ENCODE results near the gene KMT2A.
"Not testable (repeated sequence)": the region's sequence is repeated elsewhere in the genome, so short reads cannot be mapped to it uniquely, and the experiment has no call there.

The KMT2A gene

DNA sequence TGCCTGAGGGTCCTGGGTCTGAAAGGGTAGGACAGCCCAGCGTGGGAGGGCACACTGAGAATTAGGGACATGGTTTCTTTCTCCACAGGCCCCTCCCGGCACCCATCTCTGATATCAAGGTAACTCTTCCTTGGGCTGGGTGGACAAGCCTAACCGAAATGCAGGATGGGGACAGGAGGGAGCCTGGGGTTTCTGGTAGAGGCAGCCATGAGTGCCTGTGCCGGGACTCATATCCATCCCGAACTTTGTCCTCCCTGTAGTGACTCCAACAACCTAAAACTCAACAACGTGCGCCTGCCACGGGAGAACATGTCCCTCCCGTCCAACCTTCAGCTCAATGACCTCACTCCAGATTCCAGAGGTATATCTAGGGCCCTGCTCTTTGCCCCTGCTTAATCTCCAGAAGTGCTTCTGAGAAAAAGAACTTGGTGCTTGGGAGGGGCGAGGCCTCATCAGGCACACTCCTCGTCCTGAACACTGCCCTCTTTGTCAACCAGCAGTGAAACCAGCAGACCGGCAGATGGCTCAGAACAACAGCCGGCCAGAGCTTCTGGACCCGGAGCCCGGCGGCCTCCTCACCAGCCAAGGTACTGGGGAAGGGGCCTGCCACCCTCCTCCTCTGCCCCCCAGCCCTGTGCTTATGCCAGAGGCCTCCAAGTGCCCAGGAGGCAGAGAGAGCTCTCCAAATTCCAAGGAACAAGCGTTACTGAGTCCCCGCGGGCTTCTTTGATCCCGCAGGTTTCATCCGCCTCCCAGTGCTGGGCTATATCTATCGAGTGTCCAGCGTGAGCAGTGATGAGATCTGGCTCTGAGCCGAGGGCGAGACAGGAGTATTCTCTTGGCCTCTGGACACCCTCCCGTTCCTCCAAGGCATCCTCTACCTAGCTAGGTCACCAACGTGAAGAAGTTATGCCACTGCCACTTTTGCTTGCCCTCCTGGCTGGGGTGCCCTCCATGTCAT, 97.8 kb downstream of the KMT2A start:
- DNase-seq, result no peak

DNA sequence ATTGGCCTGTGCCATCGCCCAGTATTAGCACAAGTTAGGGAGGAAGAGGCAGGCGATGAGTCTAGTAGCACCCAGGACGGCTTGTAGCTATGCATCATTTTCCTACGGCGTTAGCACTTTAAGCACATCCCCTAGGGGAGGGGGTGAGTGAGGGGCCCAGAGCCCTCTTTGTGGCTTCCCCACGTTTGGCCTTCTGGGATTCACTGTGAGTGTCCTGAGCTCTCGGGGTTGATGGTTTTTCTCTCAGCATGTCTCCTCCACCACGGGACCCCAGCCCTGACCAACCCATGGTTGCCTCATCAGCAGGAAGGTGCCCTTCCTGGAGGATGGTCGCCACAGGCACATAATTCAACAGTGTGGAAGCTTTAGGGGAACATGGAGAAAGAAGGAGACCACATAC, 99.0 kb downstream of the KMT2A start:
- no peak for DNase-seq

DNA sequence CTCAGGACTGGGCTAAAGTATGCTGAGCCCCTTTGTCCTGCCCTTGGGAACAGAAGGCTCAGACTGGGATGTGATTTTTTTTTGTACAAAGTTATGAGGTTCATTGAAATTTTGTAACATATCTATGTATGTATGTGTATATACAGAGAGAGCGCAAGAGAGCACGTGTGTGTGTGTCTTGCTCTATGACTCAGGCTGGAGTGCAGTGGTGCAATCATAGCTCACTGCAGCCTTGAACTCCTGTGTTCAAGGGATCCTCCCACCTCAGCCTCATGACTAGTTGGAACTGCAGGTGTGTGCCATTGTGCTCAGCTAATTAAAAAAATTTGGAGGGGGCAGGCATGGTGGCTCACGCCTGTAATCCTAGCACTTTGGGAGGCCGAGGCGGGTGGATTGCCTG, 100.4 kb downstream of the KMT2A start:
- no peak for DNase-seq

DNA sequence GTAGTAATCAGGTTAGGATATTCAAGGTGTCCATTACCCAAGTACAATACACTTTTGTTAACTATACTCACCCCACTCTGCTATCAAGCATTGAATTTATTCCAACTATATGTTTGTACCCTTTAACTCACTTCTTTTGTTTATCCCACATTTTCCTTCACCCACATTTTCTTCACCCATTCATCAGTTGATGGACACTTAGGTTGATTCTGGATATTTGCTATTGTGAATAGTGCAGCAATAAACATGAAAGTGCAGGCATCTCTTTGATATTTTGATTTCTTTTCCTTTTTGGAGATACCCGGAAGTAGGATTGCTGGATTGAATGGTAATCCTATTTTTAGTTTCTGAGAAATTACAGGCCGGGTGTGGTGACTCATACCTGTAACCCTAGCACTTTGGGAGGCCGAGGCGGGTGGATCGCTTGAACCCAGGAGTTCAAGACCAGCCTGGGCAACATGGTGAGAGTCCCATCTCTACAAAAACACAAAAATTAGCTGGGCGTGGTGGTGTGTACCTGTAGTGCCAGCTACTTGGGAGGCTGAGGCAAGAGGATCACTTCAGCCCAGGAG, 101.2 kb downstream of the KMT2A start:
- DNase-seq, result no peak

DNA sequence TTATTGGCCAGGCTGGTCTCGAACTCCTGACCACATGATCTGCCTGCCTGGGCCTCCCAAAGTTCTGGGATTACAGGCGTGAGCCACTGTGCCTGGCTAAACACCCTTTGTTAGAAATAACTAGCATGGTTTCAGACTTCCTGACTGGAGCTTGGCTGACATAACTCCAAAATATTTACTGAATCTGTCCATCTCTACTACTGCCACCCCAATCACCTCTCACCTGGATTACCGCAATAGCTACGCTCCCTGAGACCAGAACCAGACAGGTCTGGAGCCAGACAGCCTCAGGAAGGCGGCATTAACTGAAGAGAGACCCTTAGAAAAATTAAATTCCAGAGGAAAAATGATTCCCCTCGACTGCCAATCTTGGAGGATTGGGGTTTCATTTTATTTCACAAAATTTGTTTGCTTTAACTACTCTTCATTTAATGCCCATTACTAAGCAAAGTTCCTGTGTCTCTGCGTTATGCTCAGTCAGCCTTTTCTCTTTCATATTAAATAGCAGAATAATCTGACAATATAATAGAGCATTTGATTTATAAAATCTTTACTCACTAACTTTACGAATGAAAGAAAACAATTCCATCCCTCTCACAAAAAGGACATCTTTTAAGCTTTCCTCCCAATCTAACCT, 107.8 kb downstream of the KMT2A start:
- DNase-seq, result no peak

- DNase-seq, result no peak
These were observed 108.3 kb downstream of the KMT2A start for GRCh38 chr11:118544647-118545010.

DNA sequence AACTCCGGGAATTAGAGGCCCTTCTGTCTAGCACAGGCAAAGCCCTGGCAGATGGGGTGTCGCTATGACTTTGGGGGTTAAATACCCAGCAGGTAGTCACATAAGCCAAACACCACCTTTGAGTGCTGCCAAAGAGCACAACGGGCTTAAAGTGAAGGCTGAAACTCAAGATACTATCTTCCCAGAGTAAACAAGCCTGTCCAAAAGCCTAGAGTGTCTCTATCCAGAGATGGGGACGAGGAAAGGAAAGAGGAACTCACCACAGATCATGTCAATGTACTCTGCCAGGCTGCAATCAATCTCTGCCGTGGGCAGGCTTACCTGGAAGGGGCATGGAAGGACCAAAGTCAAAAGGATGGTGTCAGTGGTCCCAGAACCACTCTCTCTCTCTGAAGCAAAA, 109.2 kb downstream of the KMT2A start:
- DNase-seq, result no peak

GRCh38 chr11:118547132-118547531, 110.8 kb downstream of the KMT2A start:
- no peak for DNase-seq

DNA sequence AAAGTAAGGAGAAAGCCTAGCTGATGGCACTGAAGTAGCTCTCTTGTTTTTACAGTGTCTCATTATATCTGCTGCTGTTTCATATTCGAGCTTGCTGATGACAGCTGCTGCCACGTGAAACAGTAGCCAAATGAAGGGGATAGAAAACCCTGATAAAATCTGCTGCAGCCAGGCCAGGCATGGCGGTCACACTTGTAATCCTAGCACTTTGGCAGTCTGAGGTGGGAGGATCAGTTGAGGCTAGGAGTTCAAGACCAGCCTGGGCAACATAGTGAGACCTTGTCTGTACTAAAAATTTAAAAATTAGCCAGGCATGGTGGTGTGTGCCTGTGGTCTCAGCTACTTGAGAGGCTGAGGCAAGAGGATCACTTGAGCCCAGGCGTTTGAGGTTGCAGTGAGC, 116.0 kb downstream of the KMT2A start:
- no peak for DNase-seq

DNA sequence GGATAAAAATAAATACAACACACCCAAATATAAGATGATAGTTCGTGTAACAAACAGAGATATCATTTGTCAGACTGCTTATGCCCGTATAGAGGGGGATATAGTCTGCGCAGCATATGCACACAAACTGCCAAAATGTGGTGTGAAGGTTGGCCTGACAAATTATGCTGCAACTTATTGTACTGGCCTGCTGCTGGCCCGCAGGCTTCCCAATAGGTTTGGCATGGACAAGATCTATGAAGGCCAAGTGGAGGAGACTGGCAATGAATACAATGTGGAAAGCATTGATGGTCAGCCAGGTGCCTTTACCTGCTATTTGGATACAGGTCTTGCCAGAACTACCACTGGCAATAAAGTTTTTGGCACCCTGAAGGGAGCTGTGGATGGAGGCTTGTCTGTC, 124.5 kb downstream of the KMT2A start:
- no peak for DNase-seq

- DNase-seq, result no peak
These were observed 128.8 kb downstream of the KMT2A start for GRCh38 chr11:118565051-118565450.

DNA sequence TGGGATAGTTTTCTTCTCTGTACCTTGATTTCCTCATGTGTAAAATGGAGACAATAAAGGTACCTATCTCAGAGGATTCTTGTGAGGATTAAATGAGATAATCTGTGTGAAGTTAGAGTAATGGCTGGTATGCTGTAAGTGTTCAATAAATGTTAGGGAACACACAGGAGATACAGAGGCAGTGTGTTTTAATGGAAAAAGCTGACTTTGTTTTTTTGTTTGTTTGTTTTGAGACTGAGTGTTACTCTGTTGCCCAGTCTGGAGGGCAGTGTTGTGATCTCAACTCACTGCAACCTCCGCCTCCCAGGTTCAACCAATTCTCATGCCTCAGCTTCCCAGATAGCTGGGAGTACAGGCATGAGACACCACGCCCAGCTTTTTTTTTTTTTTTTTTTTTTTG, 133.4 kb downstream of the KMT2A start:
- DNase-seq, result no peak

DNA sequence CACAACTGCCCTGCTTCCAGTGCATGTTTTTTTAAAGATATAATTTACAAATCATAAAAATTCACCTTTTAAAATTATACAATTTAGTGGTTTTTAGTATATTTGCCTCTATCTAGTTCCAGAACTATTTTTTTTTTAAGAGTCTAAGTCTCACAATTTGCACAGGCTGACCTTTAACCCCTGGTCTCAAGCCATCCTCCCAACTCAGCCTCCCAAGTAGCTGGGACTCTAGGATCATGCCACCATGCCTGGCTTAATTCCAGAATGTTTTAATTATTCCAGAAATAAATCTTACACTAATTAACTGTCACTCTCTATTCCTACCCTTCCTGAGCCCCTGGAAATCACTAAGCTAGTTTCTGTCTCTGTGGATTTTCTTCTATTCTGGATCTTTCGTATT, 134.5 kb downstream of the KMT2A start:
- no peak for DNase-seq

- DNase-seq, result not testable (repeated sequence)
These were observed 135.4 kb downstream of the KMT2A start for GRCh38 chr11:118571701-118572060.

DNA sequence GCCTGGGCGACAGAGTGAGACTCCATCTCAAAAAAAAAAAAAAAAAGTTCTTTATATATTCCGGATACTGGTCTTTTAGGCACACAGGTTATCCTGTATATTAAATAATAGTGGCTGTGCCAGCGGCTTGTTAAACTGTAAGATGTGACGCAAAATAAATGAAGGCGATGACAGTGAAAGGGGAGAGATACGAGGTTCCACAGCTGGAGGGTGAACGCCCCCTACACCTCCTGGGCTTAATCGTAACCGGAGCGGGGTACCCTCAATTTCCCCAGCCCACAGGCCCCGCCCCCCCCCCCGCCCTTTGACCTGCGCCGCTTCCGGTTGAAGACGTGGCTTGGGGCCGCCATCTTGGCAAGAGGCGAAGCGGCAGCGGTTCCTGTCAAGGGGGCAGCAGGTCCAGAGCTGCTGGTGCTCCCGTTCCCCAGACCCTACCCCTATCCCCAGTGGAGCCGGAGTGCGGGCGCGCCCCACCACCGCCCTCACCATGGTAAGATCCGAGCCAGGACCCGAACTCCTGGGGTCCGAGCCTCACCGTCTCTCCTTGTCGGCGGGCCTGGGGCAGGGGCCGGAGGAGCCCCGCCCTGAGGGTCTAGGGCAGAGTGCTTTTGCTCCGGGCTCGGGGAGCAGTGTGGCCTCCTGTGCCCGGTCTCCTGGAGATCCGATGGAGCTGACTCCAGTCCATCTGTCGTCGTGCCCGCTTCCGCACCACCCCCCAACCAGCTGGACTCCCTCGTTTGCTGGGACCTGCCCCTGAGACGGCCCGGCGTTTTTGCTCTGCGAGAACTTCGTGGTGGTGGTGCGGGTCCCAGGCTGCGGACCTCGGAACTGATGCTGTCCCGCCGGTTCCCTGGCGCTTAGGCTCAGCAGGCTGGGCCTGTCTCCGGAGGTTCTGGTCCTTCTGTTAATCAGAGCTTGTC, 136.0 kb downstream of the KMT2A start, which contains the start of gene ARCN1:
Gene ARCN1 (plus strand): TSS at position 349 of the 920 bp plus-strand sequence. CDS start 139 bp downstream, at position 488.
- DNase-seq, result peak; percentile 4 to 70

DNA sequence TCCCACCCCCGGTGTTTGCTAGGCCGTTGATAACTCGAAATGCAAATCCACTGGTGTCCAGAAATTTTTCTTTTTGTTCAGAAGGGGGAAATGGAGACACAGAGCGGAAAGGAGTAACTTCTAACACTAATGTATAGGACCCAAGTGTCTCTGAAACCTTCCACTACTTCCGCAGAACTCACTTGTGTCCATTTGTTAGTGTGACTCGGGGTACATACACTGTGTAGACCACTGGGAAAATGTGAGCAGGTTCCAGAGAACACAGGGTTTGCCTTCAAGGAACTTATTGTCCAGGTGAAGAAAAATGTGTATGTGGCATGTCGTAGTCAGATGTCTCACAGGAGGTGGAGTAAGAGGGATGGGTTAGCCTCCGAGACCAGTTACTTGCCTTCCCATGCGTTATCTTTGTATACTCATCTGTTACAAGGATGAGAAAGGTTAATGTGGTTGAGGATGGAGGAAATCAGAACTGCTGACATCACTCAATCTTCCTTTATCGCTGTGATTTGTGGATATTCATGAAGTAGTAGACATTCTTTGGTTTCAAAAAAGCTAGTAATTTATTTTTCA, 136.8 kb downstream of the KMT2A start:
- DNase-seq, result peak in 1 of 2 experiments; percentile 39

- no peak for DNase-seq
These were observed 138.3 kb downstream of the KMT2A start for GRCh38 chr11:118574636-118575035.
